Measurements from ENCODE around the gene TRERF1.
A peak's percentile ranks its signal among the peaks of the same experiment; 100 is the strongest.

TRERF1 gene

GRCh38 chr6:42250274-42250931 lies 201.3 kb downstream of the TRERF1 start:
- no peak for DNase-seq (ENCODE audit: low read depth, low spot score)

GRCh38 chr6:42249279-42249678 lies 202.4 kb downstream of the TRERF1 start:
- DNase-seq (ENCODE audit: low read depth, low spot score) = no peak

- no peak for DNase-seq (ENCODE audit: low read depth, low spot score)
Observed at GRCh38 chr6:42243046-42243445, 208.7 kb downstream of the TRERF1 start.

GRCh38 chr6:42241915-42242314 lies 209.8 kb downstream of the TRERF1 start:
- DNase-seq (ENCODE audit: low read depth, low spot score) = no peak

GRCh38 chr6:42239736-42240375 lies 211.9 kb downstream of the TRERF1 start:
- no peak for DNase-seq (ENCODE audit: low read depth, low spot score)

GRCh38 chr6:42239333-42239732 lies 212.4 kb downstream of the TRERF1 start:
- DNase-seq (ENCODE audit: low read depth, low spot score) = no peak

GRCh38 chr6:42237857-42238256 lies 213.9 kb downstream of the TRERF1 start:
- no peak for DNase-seq (ENCODE audit: low read depth, low spot score)

GRCh38 chr6:42236682-42237473 lies 214.8 kb downstream of the TRERF1 start:
- DNase-seq (ENCODE audit: low read depth, low spot score) = no peak

- no peak for DNase-seq (ENCODE audit: low read depth, low spot score)
Observed at GRCh38 chr6:42236030-42236429, 215.7 kb downstream of the TRERF1 start.

- DNase-seq (ENCODE audit: low read depth, low spot score) = no peak
Observed at GRCh38 chr6:42232035-42232434, 219.7 kb downstream of the TRERF1 start.

GRCh38 chr6:42230345-42231321 lies 221.1 kb downstream of the TRERF1 start:
- DNase-seq (ENCODE audit: low read depth, low spot score) = no peak

GRCh38 chr6:42229506-42230119 lies 222.1 kb downstream of the TRERF1 start:
- no peak for DNase-seq (ENCODE audit: low read depth, low spot score)

- no peak for DNase-seq (ENCODE audit: low read depth, low spot score)
Observed at GRCh38 chr6:42228305-42228704, 223.4 kb downstream of the TRERF1 start.

GRCh38 chr6:42227173-42227850 lies 224.4 kb downstream of the TRERF1 start:
- DNase-seq (ENCODE audit: low read depth, low spot score) = no peak

GRCh38 chr6:42226645-42227143 lies 225.0 kb downstream of the TRERF1 start:
- DNase-seq (ENCODE audit: low read depth, low spot score) = no peak

GRCh38 chr6:42226161-42226611 lies 225.5 kb downstream of the TRERF1 start:
- no peak for DNase-seq (ENCODE audit: low read depth, low spot score)

- no peak for DNase-seq (ENCODE audit: low read depth, low spot score)
Observed at GRCh38 chr6:42225419-42225818, 226.3 kb downstream of the TRERF1 start.

GRCh38 chr6:42225029-42225339 lies 226.7 kb downstream of the TRERF1 start:
- DNase-seq (ENCODE audit: low read depth, low spot score) = no peak

GRCh38 chr6:42224222-42225028 lies 227.3 kb downstream of the TRERF1 start:
- peak; percentile 52 for DNase-seq (ENCODE audit: low read depth, low spot score)

GRCh38 chr6:42222448-42222847 lies 229.3 kb downstream of the TRERF1 start:
- DNase-seq (ENCODE audit: low read depth, low spot score) = no peak
